Measurements from ENCODE around the gene GPAM. TPM values are rescaled to one million over a fixed set of nuclear protein-coding genes. Genes with fewer than 3 reads are reported as not detected.

Gene GPAM
- total and polyA plus RNA-seq, 2 of the 8 experiments (the other 6 are each of a cell fraction or from before 2014, with no cell fraction given): 5.5 to 15.5 TPM

- no peak for DNase-seq (ENCODE audit: low read depth in 1 of 2, low spot score in 2 of 2)
- Histone ChIP-seq H4K8ac (ENCODE audit: extremely low read depth, insufficient read depth, low read length) (no peak overlapping the region), H3K4me3 (ENCODE audit: extremely low read depth in 1 of 4, insufficient read depth in 2 of 4, low read depth in 3 of 4, low read length in 4 of 4) (no peak overlapping the region), H3K9me3 (ENCODE audit: insufficient read depth in 2 of 2, low read depth in 1 of 2, low read length in 1 of 2) (no peaks in the 10 kb centered on the region), H4K20me1 (replicated peaks in 1 of 2; ENCODE audit: control insufficient read depth in 1 of 2, insufficient read depth in 2 of 2, low read length in 2 of 2) (no peaks in the 10 kb centered on the region), H3K79me2 (ENCODE audit: control insufficient read depth in 1 of 2, insufficient read depth in 2 of 2, low read length in 2 of 2) (no peaks in the 10 kb centered on the region), H4K5ac (ENCODE audit: insufficient read length, low read depth, low read length) (no peak overlapping the region), H3K27ac (ENCODE audit: low read depth, low read length) (no peak overlapping the region), H2BK5ac (ENCODE audit: low read depth, low read length) (no peak overlapping the region), H3K27me3 (replicated peaks in 1 of 4; ENCODE audit: control insufficient read depth in 3 of 4, extremely low read depth in 1 of 4, insufficient read depth in 3 of 4, low read length in 3 of 4) (no peaks in the 10 kb centered on the region), H2BK12ac (ENCODE audit: low read depth, low read length) (no peak overlapping the region), H4K91ac (replicated peaks; ENCODE audit: insufficient read length, low read length) (no peak overlapping the region), H2AK5ac (ENCODE audit: low read depth, low read length) (no peak overlapping the region), H3K36me3 (ENCODE audit: control insufficient read depth in 2 of 4, insufficient read depth in 4 of 4, low read length in 3 of 4) (no peaks in the 10 kb centered on the region), H3K79me1 (ENCODE audit: low read depth, low read length) (no peaks in the 10 kb centered on the region), H2BK120ac (replicated peaks; ENCODE audit: low read depth, low read length) (no peak overlapping the region), H2BK15ac (ENCODE audit: low read length) (no peak overlapping the region), H3K9ac (replicated peaks in 1 of 4; ENCODE audit: extremely low read depth in 1 of 4, low read depth in 3 of 4, low read length in 3 of 4) (no peak overlapping the region), H3K18ac (ENCODE audit: extremely low read depth, low read length) (no peak overlapping the region), H3K14ac (ENCODE audit: insufficient read length) (no peak overlapping the region), H3K4ac (replicated peaks; ENCODE audit: insufficient read length, low read depth, low read length) (no peak overlapping the region), H2AFZ (ENCODE audit: low read length) (no peak overlapping the region), H3K23me2 (ENCODE audit: low read depth, low read length) (peaks cover 3% of the 10 kb centered on the region), H3K4me1 (replicated peaks in 1 of 4; ENCODE audit: control insufficient read depth in 3 of 4, insufficient read depth in 4 of 4, low read length in 3 of 4) (peaks cover 0 to 7% (median 3%) of the 10 kb centered on the region in 4 experiments; a peak in 5 of 7 replicates), H2BK20ac (ENCODE audit: low read length) (no peak overlapping the region), H3K56ac (replicated peaks; ENCODE audit: insufficient read length, low read depth, low read length) (no peak overlapping the region), H3K23ac (ENCODE audit: insufficient read length) (no peak overlapping the region), H3K4me2 (ENCODE audit: insufficient read depth in 1 of 2, low read depth in 2 of 2, low read length in 2 of 2) (no peak overlapping the region)
- FAIRE-seq: no peak
- WGBS, 2 experiments (ENCODE audit: extremely low coverage in 1 of 2, insufficient coverage in 1 of 2, insufficient read length in 1 of 2, insufficient replicate concordance in 2 of 2, low coverage in 1 of 2, low lambda C conversion rate in 2 of 2, missing lambda C conversion rate in 1 of 2): 95% methylated on average over 1 of the region's 1 CpG; no CpG with 5 or more reads in 1 of the 2 experiments
- ChIA-PET CTCF (ENCODE audit: partially characterized antibody) (interaction anchor here (1.3 to 7.6 kb wide), 2 partner anchors 14 to 123 kb away, joined by 3 to 53 read pairs; no protein-coding TSS in a partner anchor), POLR2A (ENCODE audit: partially characterized antibody) (no interaction called here)
- TF ChIP-seq CTCF (IDR thresholded peaks at IDR 0.05; ENCODE audit: control extremely low read depth in 1 of 3, insufficient read depth in 1 of 3, low read depth in 1 of 3, low read length in 3 of 3) (no peak), TEAD4 (IDR thresholded peaks at IDR 0.05; ENCODE audit: low read depth, low read length) (no peak)
These were observed 2.4 kb upstream of the GPAM start for GRCh38 chr10:112185959-112186358.

Data from H1 (cell line).